Central memory CD4-positive, alpha-beta T cell (primary cell): Measurements from ENCODE around the gene EID1.

Source experiments
- DNase-seq: peaks from one replicate; pipeline ENCODE4 v3.0.0; 2022

Gene EID1

GRCh38 chr15:48914717-48915116, 36.8 kb downstream of the EID1 start:
- no peak for DNase-seq

- DNase-seq: no peak
These were observed 37.9 kb downstream of the EID1 start for GRCh38 chr15:48915861-48916260.

GRCh38 chr15:48916721-48917120, 38.8 kb downstream of the EID1 start:
- DNase-seq: no peak

GRCh38 chr15:48922046-48922445, 44.1 kb downstream of the EID1 start:
- DNase-seq: no peak

- DNase-seq: no peak
These were observed 46.8 kb downstream of the EID1 start for GRCh38 chr15:48924528-48925393.

- DNase-seq: no peak
These were observed 47.8 kb downstream of the EID1 start for GRCh38 chr15:48925714-48926223.

GRCh38 chr15:48928877-48929538, 51.1 kb downstream of the EID1 start:
- DNase-seq: no peak

GRCh38 chr15:48929661-48930060, 51.7 kb downstream of the EID1 start:
- DNase-seq: no peak
